Activated CD4-positive, alpha-beta T cell treated with anti-CD3 and anti-CD28 coated beads, Interleukin-2, amount 50 U/mL, for 1 hour (primary cell): ENCODE results near the gene HID1.
"Not testable (repeated sequence)": the region's sequence is repeated elsewhere in the genome, so short reads cannot be mapped to it uniquely, and the experiment has no call there.

Source experiments
- DNase-seq: peaks from one replicate; pipeline ENCODE4 v3.0.0-alpha.2; 2020

HID1 gene

DNA sequence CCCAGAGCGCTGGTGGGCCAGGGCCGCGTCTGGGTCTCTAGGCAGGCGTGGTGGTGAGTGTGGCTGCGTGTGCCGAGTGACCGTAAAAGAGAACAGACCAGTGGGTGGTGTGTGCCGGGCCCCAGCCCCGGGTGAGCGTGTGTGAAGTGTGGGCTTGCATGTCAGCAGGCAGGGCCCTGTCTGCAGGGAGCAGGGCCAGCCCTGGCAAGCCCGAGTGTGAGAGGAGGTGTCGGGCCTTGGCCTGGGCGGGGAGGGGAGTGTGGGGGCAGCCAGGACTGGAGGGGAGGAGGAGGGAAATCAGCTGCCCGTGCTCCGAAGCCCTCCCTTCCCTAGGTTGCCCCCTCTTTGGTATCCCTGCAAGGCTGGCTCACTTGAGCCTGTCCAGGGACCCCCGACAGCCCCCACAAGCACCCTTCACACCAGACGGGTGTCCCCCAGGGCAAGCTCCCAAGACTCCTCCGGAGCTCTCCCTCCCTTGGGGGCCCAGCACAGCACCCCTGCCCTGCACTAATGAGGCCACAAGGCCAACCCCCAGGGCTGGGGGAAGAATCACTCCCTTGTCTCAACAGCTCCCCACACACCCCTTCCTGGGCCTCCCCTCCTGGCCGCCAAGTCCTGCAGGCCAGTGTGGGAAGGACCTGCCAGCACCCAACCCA is 51.4 kb downstream of the HID1 start:
- no peak for DNase-seq

DNA sequence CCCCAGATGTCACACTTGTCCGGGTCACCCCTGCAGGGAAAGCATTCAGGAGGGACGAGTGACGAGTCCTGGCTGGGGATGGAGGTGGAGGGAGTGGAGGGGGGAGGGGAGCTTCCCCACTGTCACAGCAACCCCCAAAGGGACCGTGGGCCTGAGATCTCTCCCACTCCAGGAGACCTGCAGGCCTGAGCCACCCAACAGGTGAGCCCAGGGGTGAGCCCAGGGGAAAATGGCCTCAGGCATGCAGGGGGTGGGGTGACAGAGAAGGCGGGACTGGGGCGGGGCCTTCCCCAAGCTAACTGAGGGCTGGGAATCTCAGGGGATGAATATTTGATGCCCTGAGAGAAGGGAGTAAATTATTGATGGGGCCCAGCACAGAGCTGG is 51.9 kb downstream of the HID1 start:
- DNase-seq, result no peak

DNA sequence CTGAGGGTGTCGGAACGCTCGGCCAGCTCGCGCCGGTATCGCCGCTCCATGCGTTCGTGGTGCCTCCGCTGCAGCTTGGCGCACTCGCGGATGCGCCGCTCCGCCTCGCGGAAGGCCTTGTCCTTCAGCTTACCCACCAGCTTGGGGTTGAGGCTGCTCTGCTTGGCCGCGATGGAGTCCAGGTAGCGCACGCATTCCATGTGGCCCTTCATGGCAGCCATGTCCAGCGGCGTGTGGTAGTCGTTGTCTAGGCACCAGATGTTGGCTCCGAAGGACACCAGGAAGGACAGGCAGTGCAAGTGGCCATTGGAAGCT is 52.3 kb downstream of the HID1 start:
- DNase-seq, result no peak

DNA sequence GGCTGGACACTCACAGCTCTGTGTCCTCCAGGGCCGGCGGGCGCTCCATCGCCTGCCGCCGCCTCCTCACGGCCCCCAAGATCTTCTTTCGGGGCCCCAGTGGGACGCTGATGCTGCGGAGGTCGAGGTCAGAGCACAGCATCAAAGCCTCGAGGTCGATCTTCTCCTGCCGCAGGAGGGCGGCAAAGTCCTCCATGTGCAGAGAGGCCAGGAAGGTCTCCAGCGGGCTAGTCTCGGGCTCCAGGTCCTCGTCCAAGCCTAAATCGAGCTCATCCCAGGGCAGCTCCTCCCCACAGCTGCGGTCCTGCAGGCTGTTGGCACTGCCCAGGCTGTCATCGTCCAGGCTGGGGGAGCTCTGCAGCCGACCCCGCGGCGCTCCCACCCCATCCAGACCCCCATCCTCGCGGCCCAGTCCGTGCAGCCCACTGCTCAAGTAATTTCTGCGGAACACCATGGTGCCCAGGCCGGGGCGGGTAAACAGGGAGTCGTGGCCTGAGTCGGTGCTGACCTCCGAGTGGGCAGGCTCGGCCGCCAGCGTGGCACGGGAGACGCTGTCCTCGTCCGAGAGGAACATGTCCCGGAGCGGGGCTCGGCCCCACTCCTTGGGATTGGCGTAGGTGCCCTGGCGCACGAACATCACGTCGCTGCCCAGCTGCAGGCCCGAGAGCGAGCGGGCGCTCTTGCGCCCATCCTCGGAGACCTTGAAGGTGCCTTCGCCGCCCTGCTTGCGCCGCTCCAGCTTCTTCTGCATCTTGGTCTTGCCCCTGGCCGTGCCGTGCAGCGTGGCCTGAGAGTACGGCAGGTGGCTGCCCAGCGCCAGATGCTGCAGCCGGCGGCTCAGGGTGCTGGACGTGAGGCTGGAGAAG is 52.9 kb downstream of the HID1 start:
- no peak for DNase-seq

DNA sequence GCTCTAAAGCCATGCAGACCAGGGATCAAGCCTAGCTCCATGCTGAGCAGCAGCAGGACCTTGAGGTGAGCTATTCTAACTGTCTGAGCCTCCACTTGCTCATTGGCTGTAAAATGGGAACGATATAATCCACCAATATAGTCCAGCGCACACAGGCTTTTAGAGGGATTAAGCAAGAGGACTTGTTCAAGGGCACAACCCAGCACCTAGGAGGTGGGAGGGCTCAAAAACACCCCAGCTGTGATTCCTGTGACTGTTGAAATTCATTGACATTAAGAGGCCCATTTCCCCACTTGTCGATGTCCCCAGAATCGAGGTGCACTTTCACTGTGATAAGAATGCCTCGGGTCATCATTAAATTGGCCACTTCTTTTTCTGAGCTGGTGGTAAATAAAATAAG is 53.7 kb downstream of the HID1 start:
- DNase-seq, result no peak

DNA sequence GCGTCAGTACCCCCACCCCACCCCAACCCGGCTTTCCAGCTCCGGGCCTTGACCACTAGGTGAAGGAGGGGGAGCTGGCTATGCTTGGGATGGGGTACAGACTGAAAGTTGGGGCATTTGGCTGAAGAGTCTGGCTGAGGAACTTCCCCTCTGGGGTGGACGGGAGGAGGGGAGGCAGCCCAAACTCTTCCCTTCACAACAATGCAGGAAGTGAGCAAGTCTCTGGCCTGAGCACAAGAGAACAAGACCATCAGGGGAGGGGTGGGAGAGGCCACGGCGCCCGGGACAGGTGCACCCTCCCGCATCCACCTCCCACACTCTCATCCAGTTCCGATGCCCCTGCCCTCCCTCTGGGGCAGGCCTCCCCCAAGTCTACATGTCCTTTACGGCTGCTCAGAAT is 55.1 kb downstream of the HID1 start:
- no peak for DNase-seq

DNA sequence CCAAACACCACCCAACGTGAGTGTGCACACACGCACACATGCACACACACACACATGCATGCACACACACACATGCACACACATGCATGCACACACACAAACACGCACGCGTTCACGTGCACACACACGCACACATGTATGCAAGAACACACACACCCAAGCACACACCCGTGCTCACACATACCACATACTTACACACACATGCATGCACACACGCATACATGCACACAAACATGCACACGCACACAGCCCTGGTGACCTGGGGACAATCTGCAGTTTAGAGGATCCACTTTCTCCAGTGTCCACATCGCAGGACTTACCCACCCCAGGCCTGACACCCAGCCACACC is 55.7 kb downstream of the HID1 start:
- DNase-seq, result no peak

DNA sequence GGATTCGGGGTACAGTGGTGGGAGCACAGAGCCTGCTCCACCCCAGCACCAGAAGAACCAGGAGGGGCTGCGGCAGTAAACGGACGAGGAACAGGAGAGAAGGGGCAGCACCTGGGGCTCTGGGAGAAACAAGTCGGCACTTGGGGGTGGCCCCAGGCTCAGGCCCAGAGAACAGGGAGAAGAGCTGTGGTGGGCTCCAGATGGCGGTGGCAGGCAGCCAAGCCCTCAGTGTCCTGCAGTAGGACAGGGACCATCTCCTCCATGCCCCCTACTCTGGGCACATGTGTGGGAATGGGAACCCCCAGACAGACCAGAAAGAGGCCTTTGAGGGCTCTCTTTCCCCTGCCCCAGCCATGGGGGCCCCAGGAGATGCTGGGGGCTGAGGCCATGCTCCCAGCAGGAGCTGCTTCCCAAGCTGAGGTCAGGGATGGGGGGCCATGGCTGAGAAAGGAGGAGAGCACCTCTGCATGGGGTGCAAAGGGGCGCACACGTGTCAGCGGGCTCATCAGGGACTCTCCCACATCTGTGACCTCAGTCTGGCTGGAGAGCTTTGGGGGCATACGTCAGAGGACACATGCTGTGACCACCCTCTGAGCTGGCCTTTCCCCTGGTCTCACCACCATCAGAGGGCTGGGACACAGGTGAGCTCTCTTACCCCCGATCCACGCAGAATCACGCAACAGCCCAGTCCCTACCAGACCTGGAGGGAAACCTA is 56.3 kb downstream of the HID1 start:
- DNase-seq, result no peak

DNA sequence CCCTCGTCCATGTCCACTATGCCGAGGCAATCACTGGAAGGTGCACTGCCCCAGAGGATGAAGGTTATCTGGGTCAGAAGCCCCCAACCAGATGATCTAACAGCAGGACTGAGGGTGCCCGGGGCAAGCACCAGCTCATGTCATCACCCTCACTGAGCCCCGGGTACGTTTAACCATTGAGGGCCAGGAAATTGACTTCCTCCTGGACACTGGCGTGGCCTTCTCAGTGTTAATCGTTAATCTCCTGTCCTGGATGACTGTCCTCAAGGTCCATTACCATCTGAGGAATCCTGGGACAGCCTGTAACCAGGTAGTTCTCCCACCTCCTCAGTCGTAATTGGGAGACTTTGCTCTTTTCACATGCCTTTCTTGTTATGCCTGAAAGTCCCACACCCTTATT is 61.1 kb downstream of the HID1 start:
- DNase-seq, result not testable (repeated sequence)

DNA sequence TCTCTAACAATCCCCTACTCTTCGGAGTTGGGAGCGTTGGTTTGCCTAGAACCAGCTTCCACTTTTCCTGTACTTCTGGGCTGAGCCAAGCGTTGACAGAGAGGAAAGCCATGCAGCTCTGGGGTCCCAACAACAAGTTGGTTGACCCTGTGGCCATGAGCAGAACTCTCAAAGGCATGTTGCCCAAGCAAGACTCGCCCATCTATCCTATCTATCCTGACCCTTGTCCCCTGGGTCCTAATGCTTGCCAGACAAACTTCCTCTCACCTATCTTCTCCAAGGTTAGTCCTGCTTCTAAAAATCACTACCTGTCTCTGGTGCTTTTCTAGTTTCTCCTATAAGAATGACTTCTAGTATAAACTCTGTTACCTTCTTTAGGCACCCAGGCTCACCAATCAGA is 63.5 kb downstream of the HID1 start:
- DNase-seq, result not testable (repeated sequence)

DNA sequence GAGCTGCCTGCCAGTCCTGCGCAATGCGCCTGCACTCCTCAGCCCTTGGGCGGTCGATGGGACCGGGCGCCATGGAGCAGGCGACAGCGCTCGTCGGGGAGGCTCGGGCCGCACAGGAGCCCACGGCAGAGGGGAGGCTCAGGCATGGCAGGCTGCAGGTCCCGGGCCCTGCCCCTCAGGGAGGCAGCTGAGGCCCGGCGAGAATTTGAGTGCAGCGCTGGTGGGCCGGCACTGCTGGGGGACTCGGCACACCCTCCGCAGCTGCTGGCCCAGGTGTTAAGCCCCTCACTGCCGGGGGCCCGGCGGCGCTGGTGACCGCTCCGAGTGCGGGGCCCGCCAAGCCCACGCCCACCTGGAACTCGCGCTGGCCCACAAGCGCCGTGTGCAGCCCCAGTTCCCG is 65.5 kb downstream of the HID1 start:
- DNase-seq, result no peak

DNA sequence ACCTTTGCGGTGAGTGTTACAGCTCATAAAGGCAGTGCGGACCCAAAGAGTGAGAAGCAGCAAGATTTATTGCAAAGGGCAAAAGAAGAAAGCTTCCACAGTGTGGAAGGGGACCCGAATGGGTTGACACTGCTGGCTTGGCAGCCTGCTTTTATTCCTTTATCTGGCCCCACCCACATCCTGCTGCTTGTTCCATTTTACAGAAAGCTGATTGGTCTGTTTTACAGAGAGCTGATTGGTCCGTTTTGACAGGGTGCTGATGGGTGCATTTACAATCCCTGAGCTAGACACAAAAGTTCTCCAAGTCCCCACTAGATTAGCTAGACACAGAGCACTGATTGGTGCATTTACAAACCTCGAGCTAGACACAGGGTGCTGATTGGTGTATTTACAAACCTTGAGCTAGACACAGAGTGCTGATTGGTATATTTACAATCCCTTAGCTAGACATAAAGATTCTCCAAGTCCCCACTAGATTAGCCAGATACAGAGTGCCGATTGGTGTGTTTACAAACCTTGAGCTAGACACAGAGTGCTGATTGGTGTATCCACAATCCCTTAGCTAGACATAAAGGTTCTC is 66.3 kb downstream of the HID1 start:
- DNase-seq, result not testable (repeated sequence)

DNA sequence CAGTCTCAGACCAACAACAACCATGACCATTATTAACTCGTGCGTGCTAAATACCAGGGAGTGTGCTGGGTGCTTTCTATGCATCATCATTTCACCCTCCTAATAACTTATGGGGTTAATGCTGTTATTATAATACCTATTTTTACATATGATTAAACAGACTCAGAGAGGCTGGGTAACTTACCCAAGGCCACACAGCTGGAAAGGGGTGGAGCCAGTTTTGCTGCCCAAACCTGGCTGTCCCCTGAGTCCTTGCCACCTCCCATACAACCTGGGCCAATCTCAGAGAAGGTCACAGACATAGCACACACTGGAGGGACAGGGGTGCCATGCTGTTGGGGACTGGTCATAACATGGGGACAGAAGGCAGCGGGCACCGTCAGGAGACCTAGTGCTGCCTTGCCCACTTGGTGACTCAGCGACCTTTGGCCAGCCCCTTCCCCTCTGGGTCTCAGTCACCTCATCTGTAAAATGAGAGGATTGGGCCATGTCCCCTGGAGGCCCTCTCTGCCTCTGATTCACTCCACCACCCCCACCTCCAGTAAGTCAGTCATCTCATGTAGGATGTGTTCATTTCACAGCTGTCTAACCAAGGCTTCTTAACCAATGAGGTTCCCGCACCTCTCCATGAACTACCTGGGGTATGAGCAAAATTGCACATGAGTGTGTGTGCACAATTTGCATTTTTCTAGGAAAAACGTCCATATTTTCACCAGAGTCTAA is 67.7 kb downstream of the HID1 start:
- DNase-seq, result no peak

DNA sequence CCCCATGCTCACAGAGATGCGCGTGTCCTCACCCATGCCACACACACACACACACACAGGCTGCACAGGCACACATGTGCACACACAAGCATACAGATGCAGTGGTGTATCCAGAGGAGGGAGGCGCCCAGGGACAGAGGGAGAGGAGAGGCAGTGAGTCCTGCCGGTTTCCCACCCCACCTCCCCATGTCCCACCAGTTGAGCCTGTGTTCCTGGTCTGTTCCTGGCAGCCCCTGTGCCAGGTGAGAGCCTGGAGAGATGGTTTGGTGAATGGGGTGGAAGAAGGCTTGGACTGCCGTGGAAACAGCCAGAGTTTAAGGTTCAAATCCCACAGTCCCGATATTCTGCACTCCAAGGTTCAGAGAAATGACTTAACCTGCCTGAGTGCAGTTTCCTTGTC is 68.9 kb downstream of the HID1 start:
- no peak for DNase-seq

DNA sequence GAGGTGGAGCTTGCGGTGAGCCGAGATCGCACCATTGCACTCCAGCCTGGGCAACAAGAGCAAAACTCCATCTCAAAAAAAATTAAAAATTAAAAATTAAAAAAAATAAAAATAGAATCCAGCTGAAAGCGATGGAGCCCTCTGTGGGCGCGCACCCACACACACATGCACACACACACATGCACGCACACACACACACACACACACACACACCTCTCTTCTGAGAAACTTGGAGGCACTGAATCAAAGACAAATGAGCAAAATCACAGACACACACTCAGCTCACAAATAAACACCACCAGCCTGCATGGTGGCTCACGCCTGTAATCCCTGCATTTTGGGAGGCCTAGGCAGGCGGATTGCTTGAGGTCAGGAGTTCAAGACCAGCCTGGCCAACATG is 69.5 kb downstream of the HID1 start:
- no peak for DNase-seq

DNA sequence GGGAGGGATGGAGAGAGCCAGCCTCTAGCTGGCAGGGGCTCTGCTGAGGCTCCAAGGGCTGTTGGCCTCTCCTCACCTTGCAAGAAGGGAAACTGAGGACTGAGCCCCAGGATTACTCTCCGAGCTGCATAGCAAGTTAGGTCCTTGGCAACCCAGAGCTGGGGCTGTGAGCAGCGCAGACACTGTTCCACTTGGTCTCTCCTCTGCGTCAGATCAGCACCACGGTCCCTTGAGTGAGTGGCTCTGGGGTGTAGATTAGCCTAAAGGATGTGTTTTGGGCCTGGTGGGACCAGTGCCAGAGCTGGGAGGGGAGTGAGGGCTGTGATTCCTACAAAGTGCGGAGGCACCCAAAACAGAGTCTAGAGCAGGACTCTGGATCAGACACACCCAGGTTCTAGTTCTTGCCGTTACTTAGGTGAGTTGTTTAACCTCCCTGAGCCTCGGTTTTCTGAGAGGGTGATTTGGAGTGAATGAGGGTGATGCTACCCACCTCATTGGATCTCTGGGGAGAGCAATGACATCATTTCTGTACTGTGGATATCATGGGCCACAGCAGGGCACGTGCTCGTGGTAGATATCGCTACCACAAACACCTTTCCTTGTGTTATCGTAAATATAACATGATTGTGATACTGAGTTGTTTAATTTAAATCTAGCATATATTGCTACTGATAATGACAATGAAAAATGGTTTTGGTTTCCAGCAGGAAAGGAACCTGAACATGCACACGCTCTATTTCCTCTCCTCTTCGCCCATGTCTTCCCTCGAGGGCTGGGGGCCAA is 71.0 kb downstream of the HID1 start:
- DNase-seq, result no peak
